Mesenchymal stem cell (in vitro differentiated cells and primary cell): ENCODE data around the gene PFDN1.

Experiments used
- DNase-seq: peaks from one replicate; pipeline ENCODE4 v3.0.0-alpha.2; 2013
- H2AFZ ChIP-seq: one replicate; pipeline ENCODE4 v1.6.1; 2013; ENCODE audit warnings: low read depth, mild to moderate bottlenecking, control low read depth, inconsistent platforms, low read length, moderate library complexity
- H2AK5ac ChIP-seq: 2 replicates; pipeline ENCODE4 v1.6.1; 2013; ENCODE audit warnings: low read length, moderate library complexity, mild to moderate bottlenecking, inconsistent platforms; ENCODE audit not compliant: severe bottlenecking
- H2BK120ac ChIP-seq: one replicate; pipeline ENCODE4 v1.6.1; 2013; ENCODE audit warnings: low read depth, mild to moderate bottlenecking, inconsistent platforms, low read length, moderate library complexity
- H2BK12ac ChIP-seq, 2 experiments: one replicate each; pipeline ENCODE4 v1.6.1; 2013; ENCODE audit warnings: inconsistent platforms in 2 of 2, low read length in 2 of 2, mild to moderate bottlenecking in 2 of 2, moderate library complexity in 2 of 2, control low read depth in 1 of 2
- H2BK15ac ChIP-seq: one replicate; pipeline ENCODE4 v1.6.1; 2013; ENCODE audit warnings: mild to moderate bottlenecking, low read depth, inconsistent platforms; ENCODE audit not compliant: poor library complexity, severe bottlenecking
- H2BK5ac ChIP-seq: 2 replicates; pipeline ENCODE4 v1.6.1; 2013; ENCODE audit warnings: low read depth, mild to moderate bottlenecking, low read length, control low read depth, inconsistent platforms; ENCODE audit not compliant: poor library complexity, severe bottlenecking
- H3K14ac ChIP-seq, 2 experiments: one replicate each; pipeline ENCODE4 v1.6.1; 2013; ENCODE audit warnings: inconsistent platforms in 2 of 2, low read length in 2 of 2, control low read depth in 1 of 2, mild to moderate bottlenecking in 1 of 2, moderate library complexity in 1 of 2
- H3K18ac ChIP-seq, 2 experiments: one replicate each; pipeline ENCODE4 v1.6.1; 2013; ENCODE audit warnings: inconsistent platforms in 2 of 2, low read length in 2 of 2, control low read depth in 1 of 2, low read depth in 1 of 2, mild to moderate bottlenecking in 1 of 2
- H3K23ac ChIP-seq, 2 experiments: one replicate each; pipeline ENCODE4 v1.6.1; 2013; ENCODE audit warnings: inconsistent platforms in 2 of 2, low read length in 2 of 2, mild to moderate bottlenecking in 2 of 2, moderate library complexity in 2 of 2, control low read depth in 1 of 2
- H3K27ac ChIP-seq: 2 replicates; pipeline ENCODE4 v1.5.1; 2013; ENCODE audit warnings: mild to moderate bottlenecking, moderate library complexity, low read length, control low read depth, inconsistent platforms; ENCODE audit not compliant: poor library complexity, severe bottlenecking
- H3K27me3 ChIP-seq, 2 experiments: 2 replicates each; pipeline versions ENCODE4 v1.6.1 to v1.7.0; 2013; ENCODE audit warnings: low read length in 2 of 2, mild to moderate bottlenecking in 2 of 2, moderate library complexity in 2 of 2, control low read depth in 1 of 2, inconsistent platforms in 1 of 2; ENCODE audit not compliant: control insufficient read depth in 1 of 2, insufficient read depth in 1 of 2
- H3K36me3 ChIP-seq, 2 experiments: 2 replicates each; pipeline versions ENCODE4 v1.6.1 to v1.7.0; 2013; ENCODE audit warnings: low read length in 2 of 2, control low read depth in 1 of 2, inconsistent platforms in 1 of 2, low read depth in 1 of 2, mild to moderate bottlenecking in 1 of 2; ENCODE audit not compliant: insufficient read depth in 2 of 2, control insufficient read depth in 1 of 2
- H3K4ac ChIP-seq, 2 experiments: one replicate each; pipeline ENCODE4 v1.6.1; 2013; ENCODE audit warnings: inconsistent platforms in 2 of 2, low read length in 2 of 2, mild to moderate bottlenecking in 2 of 2, moderate library complexity in 2 of 2, control low read depth in 1 of 2, low read depth in 1 of 2
- H3K4me1 ChIP-seq: 2 replicates; pipeline ENCODE4 v1.6.1; 2013; ENCODE audit warnings: low read depth, low read length, control low read depth; ENCODE audit not compliant: control insufficient read depth, insufficient read depth
- H3K4me2 ChIP-seq: 2 replicates; pipeline ENCODE4 v1.6.1; 2013; ENCODE audit warnings: low read length, mild to moderate bottlenecking, inconsistent platforms; ENCODE audit not compliant: poor library complexity, severe bottlenecking
- H3K4me3 ChIP-seq, 2 experiments: 2 replicates each; pipeline versions ENCODE4 v1.5.1 to v1.7.0; 2013; ENCODE audit warnings: low read length in 2 of 2, mild to moderate bottlenecking in 2 of 2, control low read depth in 1 of 2, low read depth in 1 of 2; ENCODE audit not compliant: insufficient read depth in 1 of 2
- H3K79me1 ChIP-seq: replicated peaks from 2 replicates; pipeline ENCODE4 v1.6.1; 2013; ENCODE audit warnings: mild to moderate bottlenecking, control low read depth, low read length, inconsistent platforms; ENCODE audit not compliant: poor library complexity, severe bottlenecking
- H3K9ac ChIP-seq: 2 replicates; pipeline ENCODE4 v1.7.0; 2013; ENCODE audit warnings: mild to moderate bottlenecking, low read length, moderate library complexity
- H3K9me3 ChIP-seq: 2 replicates; pipeline ENCODE4 v1.7.0; 2013; ENCODE audit warnings: mild to moderate bottlenecking, low read length; ENCODE audit not compliant: control insufficient read depth
- H4K8ac ChIP-seq: one replicate; pipeline ENCODE4 v1.6.1; 2013; ENCODE audit warnings: inconsistent platforms, mild to moderate bottlenecking, low read length, moderate library complexity
- H4K91ac ChIP-seq: one replicate; pipeline ENCODE4 v1.6.1; 2013; ENCODE audit warnings: mild to moderate bottlenecking, low read length, inconsistent platforms
- WGBS: methylation state at CpG from one replicate; pipeline ENCODE4 v1.1.7; 2013; ENCODE audit warnings: mixed read lengths; 5-methylcytosine and 5-hydroxymethylcytosine counted together

The PFDN1 gene

DNA sequence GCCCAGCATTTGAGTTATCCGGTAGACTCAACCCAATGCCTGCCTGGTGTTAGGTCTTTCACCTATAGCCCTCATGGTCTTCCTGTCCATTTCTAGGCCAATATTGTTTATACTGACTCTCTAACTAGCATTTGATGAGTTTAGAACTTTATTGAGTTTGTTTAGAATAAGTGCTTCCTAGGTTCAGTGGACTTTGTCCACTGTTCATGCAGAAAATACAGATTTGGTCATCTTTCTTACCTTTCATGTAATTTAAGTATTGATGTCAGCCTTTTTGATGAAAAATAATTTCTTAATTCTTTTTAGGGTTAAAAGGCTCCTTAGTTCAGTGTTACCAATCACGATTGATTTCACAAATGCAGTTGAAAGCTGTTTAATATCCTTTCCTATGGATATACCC lies 105.9 kb downstream of the PFDN1 start:
- Histone ChIP-seq H2BK120ac (no peak overlapping the region), H3K4ac (no peak overlapping the region), H2AFZ (no peak overlapping the region), H3K79me1 (peaks cover 6% of the 10 kb centered on the region), H3K23ac (no peak overlapping the region), H3K27me3 (no peaks in the 10 kb centered on the region), H2BK15ac (no peak overlapping the region), H2BK12ac (no peak overlapping the region), H2AK5ac (no peak overlapping the region), H4K8ac (no peak overlapping the region), H3K27ac (no peak overlapping the region), H3K14ac (no peak overlapping the region), H3K4me2 (no peak overlapping the region), H3K36me3 (peaks cover 0 to 46% of the 10 kb centered on the region in 2 experiments), H3K18ac (no peak overlapping the region), H4K91ac (no peak overlapping the region), H3K4me1 (peaks cover 4% of the 10 kb centered on the region), H3K9ac (no peak overlapping the region), H2BK5ac (no peak overlapping the region), H3K9me3 (no peaks in the 10 kb centered on the region), H3K4me3 (no peak overlapping the region)
- DNase-seq, result no peak
- 100% methylated on average over 1 of the region's 2 CpGs for WGBS

DNA sequence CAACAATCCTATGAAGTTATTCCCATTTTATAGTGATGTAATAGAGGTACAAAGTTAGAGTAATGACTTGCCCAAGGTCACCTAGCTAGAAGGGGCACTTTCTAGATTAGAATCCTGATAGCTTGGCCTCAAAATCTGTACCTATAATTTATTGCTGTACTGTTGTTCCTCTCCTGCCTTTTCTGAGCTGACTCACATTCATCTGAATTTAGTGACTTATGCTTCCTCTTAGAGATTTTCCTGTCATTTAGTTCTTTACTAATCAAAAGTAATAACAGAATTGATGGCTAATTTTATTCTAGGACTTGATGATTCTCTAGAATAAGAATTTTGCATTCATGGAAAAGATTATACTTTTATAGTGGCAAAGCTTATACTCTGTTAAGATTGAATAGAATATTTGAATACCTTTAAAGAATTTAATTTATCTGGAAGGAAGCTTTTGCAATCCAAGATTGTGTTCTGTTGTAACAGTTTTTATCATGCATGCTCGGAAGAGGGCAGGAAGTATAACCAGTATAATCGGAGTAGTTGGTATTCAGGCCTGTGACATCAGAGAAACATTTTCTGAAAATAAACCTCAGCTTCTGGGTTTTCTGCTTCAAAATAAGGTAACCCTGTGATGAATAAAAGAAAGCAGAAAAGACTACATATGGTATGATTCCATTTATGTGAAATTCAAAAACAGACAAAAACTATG lies 106.6 kb downstream of the PFDN1 start:
- H2BK12ac ChIP-seq, result no peak overlapping the region
- H3K4me3 ChIP-seq, result no peak overlapping the region
- no peaks in the 10 kb centered on the region for H3K27me3 ChIP-seq
- H4K91ac ChIP-seq, result no peak overlapping the region
- H3K79me1 ChIP-seq, result peaks cover 6% of the 10 kb centered on the region
- WGBS, result 92% methylated on average over 2 of the region's 2 CpGs
- H3K9ac ChIP-seq, result no peak overlapping the region
- no peak overlapping the region for H2BK5ac ChIP-seq
- no peak overlapping the region for H2BK15ac ChIP-seq
- no peak overlapping the region for H3K23ac ChIP-seq
- no peak for DNase-seq
- no peaks in the 10 kb centered on the region for H3K9me3 ChIP-seq
- no peak overlapping the region for H2AFZ ChIP-seq
- no peak overlapping the region for H3K4me2 ChIP-seq
- H4K8ac ChIP-seq, result no peak overlapping the region
- H3K18ac ChIP-seq, result no peak overlapping the region
- H2BK120ac ChIP-seq, result no peak overlapping the region
- H3K36me3 ChIP-seq, result peaks cover 0 to 44% of the 10 kb centered on the region in 2 experiments
- no peak overlapping the region for H3K27ac ChIP-seq
- no peak overlapping the region for H2AK5ac ChIP-seq
- H3K4me1 ChIP-seq, result peaks cover 4% of the 10 kb centered on the region
- no peak overlapping the region for H3K4ac ChIP-seq
- no peak overlapping the region for H3K14ac ChIP-seq
